A172 (cell line): ENCODE measurements around the gene ARFGAP1. TPM values are rescaled to one million over a fixed set of nuclear protein-coding genes. Genes with fewer than 3 reads are reported as not detected.
A peak's percentile ranks its signal among the peaks of the same experiment; 100 is the strongest.

Experiments
- DNase-seq: peaks from one replicate; pipeline ENCODE4 v3.0.0-alpha.2; 2015; ENCODE audit warnings: low spot score
- total RNA-seq: library from RNA; depleted of rRNA; stranded (reverse); fragments of >200 nt; shearing (Covaris generic); gene quantifications from 2 replicates; pipeline ENCODE4 v1.2.3, GENCODE V29; 2014

ARFGAP1 gene
- total RNA-seq, 1 experiment from 2014 or later: 64.4 TPM

- DNase-seq: no peak
Measured at GRCh38 chr20:63240004-63240403, 32.6 kb upstream of the ARFGAP1 start.

DNA sequence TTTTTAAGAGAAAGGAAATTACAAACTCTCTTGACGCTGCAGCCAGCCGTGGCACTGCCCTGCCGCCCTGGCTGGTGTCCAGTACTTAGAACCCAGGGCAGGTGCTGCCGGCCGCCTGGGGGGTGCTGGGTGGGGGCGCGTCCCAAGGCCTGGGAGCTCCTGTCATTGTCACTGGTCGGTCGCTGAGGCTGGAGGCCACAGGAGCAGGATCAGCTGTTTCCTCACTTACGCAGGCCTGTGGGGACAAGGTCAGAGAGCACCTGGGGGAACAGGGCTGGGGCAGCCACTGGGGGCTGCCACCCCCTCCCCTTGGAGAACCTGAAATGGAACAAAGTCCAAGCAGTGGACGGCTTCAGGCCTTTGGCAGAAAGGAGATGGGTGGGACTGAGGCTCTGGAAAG is 31.3 kb upstream of the ARFGAP1 start:
- DNase-seq: no peak

DNA sequence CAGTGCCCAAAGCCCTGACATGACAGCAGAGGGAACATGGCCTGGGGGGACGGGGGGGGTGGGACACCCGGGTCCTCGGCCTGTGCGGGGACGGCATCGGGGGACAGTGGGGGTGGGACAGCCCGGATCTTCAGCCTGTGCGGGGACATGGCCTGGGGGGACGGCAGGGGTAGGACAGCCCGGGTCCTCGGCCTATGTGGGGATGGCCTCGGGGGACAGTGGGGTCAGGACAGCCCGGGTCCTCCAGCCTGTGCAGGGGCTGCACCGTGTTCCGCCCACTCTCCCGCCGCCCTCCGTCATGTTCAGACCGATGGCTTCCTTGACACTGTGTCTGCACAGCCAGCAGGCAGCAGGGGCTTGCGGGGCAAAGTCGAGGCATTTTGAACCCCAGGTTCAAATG is 29.9 kb upstream of the ARFGAP1 start:
- no peak for DNase-seq

GRCh38 chr20:63243604-63244247 is 28.9 kb upstream of the ARFGAP1 start:
- DNase-seq: no peak

DNA sequence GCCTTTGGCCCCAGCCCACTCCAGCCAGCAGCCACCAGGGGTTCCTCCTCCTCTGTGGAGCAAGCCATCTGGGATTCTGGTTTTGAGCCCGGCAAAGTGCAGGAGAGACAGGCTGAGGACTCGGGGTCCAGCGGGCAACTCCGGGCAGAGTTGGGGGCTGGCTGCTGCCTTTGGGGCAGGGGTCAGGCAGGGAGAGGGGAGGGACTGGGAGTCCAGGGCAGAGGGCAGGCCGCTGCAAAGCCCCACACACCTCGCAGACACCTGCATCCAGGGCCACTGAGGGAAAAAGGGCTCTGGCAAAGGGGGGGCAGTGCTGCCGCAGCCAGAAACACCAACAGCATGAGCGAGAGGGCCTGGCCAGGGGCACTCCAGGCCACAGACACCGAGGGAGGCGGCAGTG is 28.1 kb upstream of the ARFGAP1 start:
- no peak for DNase-seq

DNA sequence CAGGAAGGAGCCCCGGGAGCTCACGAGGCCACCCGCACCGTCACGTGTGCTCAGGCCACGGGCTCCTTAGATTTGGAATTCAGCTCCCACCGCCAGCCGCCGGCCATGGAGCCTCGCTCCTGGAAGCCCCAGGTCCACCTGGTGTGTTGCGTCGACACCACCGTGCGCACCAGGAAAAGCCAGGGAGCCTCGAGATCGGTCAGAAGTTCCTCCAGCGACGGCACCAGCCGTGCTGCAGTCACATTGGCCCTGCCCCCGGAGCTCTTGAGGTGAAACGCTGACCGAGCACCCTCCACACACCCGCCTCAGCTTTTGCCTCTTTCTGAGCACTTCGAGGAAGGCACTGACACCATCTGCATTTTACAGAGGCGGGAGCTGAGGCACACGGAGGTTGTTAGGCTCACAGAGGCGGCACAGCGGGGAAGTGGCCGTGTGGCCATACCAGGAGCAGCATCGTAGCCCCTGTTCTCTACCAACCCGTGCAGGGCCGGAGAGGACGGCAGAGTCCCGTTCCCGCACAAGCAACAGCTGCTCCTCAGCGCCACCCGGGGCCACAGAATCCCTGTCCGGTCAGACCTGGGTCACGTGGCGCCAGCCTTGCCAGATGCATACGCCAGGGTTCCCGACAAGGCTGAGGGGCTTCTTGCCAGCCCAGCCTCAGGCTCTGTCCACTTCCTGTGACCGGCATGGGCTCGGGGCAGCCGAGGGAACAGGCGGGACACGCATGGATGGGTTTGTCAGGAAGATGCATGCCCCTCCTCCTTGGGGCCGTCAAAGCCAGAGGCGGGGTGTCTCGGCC is 25.9 kb upstream of the ARFGAP1 start:
- no peak for DNase-seq

- DNase-seq: no peak
Measured at GRCh38 chr20:63247671-63248228, 24.9 kb upstream of the ARFGAP1 start.

- no peak for DNase-seq
Measured at GRCh38 chr20:63248835-63249591, 23.6 kb upstream of the ARFGAP1 start.

DNA sequence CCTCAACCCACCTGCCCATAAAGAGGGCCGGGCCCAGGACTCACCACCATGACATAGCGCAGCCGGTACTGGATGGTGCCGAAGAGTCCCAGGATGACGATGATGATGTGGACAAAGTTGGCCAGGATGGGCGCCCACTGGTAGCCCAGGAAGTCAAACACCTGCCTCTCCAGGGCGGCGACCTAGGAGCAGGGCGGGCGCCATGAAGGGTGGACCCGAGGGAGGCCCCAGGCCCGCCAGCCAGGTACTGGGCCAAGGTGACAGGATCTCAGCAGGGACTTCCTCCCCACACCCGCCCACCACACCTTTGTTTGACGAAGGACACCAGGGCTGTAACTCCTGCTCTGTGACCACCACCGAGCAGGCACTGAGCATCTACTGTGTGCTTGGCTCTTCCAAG is 22.7 kb upstream of the ARFGAP1 start:
- DNase-seq: no peak

DNA sequence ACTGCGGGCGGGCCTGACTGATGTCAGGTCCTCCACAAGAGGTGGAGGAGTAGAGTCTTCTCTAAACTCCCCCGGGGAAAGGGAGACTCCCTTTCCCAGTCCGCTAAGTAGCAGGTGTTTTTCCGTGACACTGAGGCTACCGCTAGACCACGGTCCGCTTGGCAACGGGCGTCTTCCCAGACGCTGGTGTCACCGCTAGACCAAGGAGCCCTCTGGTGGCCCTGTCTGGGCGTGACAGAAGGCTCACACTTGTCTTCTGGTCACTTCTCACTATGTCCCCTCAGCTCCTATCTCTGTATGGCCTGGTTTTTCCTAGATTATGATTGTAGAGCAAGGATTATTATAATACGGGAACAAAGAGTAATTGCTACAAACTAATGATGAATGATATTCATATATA is 21.3 kb upstream of the ARFGAP1 start:
- peak; percentile 19 for DNase-seq

DNA sequence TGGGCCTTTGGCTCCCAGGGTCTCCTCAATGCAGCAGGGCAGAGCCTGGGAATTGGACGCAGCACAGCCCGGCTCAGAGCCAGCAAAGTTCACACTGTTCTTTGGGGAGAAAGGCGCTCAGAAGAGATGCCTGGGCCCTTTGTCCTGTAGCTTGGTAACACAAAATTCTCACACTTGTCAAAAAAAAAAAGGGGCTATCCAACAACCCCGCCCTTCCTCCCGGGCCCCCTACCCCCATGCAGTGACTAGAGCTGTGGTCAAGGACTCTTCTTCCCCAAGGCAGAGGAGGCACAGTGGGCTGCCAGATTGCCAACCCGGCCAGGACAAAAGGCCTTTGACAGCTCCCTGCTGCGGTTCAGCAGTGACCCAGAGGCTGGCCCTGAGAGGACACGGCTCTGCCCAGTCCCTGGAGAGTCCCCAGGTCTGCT is 20.3 kb upstream of the ARFGAP1 start:
- no peak for DNase-seq

DNA sequence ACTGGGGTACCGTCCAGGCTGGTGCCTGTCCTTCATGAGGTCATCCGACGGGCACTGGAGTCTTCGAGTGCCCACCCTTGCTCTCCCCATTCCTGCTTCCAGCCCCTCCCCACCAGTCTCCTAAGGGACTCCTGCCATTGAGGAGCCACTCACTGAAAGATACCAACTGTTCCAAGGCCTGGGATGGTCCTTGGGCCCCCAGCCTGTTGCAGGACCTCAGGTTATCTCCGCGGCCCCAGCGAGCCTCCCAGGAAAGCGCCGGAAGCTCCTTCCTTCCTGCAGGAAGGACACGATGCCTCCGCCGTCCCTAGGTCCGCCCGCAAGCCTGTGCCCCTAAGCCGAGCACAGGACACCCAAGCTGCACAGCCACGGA is 19.6 kb upstream of the ARFGAP1 start:
- DNase-seq: no peak

DNA sequence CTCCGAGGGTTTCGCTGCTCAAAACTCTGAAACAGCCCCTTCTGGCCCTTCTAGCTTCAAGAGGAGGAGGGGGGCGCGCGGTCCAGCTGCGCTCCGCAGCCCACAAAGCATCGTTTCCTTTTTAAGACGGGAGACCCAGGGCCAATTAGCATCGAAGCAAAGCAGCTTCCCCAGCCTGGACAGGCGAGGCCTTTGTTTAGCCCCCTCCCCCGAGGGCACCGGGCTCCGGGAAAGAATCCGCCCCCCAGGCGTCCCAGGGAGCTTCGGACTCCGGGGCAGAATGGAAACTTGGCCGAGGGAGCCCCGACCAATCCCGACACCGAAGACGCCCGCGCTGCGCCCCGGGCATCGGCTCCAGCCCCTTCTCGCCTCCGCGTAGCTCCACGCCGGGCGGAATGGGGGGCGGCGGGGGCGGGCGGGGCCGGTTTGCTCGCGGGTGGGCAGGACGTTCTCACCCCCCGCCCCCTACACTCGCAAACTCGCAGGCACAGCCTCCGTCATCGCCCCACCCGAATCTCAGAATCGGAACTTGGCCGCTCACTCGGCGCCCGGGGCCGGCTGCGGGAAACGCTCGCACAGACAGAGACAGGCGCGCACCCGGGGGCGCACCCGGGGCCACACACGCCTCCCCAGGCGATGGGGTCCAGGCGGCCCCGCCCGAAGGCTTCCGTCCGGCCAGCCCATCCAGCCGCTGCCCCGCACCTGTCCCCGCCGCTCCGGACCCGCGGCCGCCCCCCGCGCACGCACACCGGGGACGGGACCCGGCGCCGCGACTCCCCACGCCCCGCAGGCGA is 19.0 kb upstream of the ARFGAP1 start:
- DNase-seq: no peak

- no peak for DNase-seq
Measured at GRCh38 chr20:63254232-63254605, 18.4 kb upstream of the ARFGAP1 start, which contains the start of gene NKAIN4. TSS of gene NKAIN4 (minus strand) at chr20:63254463. CDS start at chr20:63254450, 13 bp downstream.

- DNase-seq: no peak
Measured at GRCh38 chr20:63254606-63255384, 17.8 kb upstream of the ARFGAP1 start.

GRCh38 chr20:63255931-63256704 is 16.5 kb upstream of the ARFGAP1 start:
- no peak for DNase-seq

DNA sequence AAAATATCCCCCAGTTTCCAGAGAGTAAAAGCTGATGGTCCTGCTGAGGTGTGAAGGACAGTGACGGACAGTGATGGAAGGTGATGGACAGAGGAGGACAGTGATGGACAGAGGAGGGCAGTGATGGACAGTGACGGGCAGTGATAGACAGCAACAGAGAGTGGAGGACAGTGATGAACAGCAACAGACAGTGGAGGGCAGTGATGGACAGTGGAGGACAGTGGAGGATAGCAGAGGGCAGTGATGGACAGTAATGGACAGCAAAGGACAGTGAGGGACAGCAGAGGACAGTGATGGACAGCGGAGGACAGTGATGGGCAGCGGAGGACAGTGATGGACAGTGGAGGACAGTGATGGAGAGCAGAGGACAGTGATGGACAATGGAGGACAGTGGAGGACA is 15.7 kb upstream of the ARFGAP1 start:
- DNase-seq: no peak

DNA sequence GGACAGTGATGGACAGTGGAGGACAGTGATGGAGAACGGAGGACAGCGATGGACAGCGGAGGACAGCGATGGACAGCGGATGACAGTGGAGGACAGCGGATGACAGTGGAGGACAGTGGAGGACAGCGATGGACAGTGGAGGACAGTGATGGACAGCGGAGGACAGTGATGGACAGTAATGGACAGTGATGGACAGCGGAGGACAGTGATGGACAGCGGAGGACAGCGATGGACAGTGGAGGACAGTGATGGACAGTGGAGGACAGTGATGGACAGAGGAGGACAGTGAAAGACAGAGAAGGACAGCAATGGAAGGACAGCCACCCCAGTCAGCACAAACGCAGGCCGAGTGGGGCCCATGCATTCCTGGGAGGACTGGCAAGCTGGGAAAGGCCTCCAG is 15.0 kb upstream of the ARFGAP1 start:
- DNase-seq: no peak

GRCh38 chr20:63258781-63259180 is 13.8 kb upstream of the ARFGAP1 start:
- DNase-seq: no peak
